KG1 (cell line): ENCODE data around the gene LRRC2.
"Not testable (repeated sequence)": the region's sequence is repeated elsewhere in the genome, so short reads cannot be mapped to it uniquely, and the experiment has no call there.

Experiments used
- DNase-seq: peaks from one replicate; lab custom pipeline; 2025; lab: John Stamatoyannopoulos, UW

LRRC2 gene, protein sequence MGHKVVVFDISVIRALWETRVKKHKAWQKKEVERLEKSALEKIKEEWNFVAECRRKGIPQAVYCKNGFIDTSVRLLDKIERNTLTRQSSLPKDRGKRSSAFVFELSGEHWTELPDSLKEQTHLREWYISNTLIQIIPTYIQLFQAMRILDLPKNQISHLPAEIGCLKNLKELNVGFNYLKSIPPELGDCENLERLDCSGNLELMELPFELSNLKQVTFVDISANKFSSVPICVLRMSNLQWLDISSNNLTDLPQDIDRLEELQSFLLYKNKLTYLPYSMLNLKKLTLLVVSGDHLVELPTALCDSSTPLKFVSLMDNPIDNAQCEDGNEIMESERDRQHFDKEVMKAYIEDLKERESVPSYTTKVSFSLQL

DNA sequence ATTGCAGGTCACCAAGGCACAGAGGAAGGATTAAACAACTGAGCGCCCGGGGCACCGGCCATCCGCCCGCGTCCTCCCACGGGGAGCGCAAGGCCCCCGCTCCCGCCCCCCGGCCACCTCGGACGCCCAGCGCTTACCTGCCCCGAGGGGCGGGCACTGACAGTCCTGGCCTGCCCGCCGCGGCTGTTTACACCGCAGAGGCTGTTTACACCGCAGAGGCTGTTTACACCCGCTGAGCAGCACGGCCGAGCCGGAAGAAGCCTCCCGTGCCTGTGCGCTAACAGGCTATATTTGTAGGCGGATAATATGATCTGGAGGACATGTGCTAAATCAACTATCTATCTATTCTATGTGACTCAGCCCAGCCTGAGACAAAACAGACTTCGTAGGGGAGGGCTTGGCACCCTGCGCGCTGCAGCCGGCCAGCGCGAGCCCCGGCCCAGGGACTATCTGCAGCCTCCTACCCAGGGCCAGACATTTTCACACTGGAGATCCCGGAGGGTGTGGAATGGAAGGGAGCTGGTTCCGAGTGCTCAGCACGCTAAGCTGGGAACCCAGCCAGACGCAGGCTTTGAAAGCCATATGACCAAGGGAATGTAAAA is at the start of gene LRRC2:
Gene LRRC2 (minus strand): TSS at position 263 of the 602 bp plus-strand sequence. CDS start 14,711 bp downstream, outside the sequence.
- no peak for DNase-seq

DNA sequence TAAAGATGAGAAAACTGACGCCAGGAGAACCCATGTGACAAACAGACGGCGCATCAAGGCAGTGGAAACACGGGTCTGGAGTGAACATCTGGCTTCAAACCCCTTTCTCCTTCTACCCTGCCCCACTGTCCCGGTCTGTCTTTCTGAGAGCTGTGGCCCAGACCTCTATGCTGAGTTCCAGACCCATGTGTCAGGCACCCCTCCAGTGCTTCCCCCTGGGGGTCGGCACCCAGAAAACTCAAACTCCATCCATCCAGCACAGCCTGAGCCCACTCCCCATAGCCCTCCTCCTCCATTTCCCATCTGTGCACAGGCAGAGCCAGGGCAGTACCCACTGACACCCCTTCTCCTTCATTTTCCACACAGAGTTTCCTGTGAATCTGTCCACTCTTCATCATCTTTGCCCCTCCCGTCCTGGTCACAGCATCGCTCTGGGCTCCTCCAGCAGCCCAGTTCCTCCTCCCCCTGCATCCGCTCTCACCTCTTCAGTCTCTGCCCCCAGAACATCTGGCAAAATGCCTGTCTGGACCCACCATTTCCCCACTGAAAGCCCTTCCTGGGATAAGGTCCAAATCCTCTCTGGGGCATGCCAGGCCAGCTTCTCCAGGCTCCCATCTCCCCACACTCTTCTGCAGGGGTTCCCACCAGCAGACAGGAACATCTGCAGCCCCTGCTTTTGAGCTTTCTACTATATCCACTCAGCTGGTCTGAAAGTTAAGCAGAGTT is 49.1 kb upstream of the LRRC2 start:
- DNase-seq, result no peak

DNA sequence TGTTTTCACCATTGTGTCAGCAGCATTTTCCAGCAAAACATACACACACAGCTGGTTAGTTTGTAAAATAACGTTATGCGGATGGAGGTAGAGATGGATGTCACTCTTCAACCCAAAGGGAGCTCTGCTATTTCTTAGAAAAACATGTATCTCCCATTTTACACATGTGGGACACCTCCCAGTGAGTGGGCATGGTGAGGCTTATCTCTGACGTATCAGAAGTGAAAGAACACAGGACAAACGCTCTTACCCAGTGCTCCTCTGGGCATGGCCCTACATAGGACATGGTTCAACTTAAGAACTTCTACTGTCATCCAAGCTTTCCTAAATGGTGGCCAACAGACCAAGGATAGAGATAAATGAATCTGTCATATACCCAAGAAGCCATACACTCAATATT is 48.3 kb upstream of the LRRC2 start:
- DNase-seq, result no peak

DNA sequence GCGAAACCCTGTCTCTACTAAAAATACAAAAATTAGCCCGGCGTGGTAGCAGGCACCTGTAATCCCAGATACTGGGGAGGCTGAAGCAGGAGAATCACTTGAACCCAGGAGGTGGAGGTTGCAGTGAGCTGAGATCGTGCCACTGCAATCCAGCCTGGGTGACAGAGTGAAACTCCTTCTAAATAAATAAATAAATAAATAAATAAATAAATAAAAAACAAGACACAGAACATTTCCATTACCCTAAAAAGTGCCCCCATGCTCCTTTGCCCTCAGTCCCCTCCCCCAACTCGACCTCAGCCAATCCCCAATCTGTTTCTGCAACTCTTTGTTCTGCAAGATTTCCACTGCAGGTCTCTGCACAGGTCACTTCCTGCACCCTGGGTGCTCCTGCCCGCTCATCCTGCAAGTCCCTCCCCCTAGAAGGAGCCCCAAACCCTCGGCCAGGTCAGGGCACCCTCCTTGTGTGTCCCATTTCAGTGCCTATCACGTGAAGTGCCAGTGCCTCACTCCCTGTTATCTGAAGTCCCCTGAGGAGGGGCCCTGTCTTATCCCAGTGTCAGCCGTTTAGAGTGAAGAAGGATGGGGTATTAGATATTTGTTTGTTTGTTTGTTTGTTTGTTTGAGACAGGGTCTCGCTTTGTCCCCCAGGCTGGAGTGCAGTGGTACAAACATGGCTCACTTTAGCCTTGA is 47.4 kb upstream of the LRRC2 start:
- DNase-seq, result no peak

DNA sequence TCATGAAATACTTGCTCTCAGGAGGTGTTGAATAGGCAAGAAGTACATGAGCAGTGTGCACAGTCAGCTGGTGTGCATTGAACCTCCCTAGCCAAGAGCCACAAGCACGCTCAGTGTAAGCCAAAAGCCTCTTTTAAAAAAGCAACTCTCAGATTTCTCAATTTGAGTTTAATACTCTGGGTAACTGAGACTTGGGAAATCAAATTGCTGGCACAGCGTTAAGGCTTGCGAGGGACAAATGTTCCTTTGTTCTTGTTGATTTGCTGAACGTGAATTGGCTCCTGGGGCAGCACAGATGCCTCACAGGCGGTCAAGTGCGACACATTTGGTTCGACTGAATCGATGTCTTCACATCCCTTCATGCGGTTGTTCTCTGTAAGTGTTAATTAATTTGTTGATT is 46.2 kb upstream of the LRRC2 start, which contains the start of gene FAM240A:
Gene FAM240A (plus strand): TSS at position 202 of the 400 bp plus-strand sequence. CDS start 159 bp downstream, at position 361.
- DNase-seq, result no peak

DNA sequence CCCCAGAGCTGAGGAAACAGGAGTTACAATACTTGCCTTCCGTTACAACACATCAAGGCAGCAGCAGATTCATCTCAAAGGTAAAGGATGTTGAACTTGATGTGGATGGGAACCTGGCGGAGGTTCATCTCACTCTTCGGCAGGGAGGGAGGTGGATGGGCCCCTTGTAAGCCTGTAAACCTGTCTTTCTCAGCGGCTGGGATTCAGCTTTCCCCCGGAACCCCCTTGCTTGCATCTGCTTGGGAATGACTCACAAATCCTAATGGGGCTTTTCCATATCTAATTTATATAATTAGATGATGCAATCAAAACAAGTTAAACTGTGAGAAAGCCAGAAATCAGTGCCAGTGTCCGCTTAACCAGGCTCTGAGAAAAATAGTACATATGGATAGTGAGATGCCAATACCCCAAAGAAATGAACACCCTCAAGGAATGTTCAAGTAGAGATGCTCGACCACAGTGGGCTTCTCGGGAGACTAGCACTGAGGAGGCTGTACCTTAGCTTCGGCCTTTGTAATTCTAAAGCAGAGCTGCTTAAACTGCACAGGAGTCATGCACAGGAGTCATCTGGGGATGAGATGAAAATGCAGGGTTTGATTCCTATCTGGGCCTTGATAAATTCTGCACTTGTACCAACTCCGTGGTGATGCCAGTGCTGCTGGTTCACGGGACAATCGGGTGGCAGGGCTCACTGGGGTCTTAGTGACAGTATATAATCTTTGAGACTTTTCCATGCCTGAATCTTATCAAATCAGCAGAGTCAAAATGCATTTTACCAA is 44.0 kb upstream of the LRRC2 start:
- DNase-seq, result no peak

DNA sequence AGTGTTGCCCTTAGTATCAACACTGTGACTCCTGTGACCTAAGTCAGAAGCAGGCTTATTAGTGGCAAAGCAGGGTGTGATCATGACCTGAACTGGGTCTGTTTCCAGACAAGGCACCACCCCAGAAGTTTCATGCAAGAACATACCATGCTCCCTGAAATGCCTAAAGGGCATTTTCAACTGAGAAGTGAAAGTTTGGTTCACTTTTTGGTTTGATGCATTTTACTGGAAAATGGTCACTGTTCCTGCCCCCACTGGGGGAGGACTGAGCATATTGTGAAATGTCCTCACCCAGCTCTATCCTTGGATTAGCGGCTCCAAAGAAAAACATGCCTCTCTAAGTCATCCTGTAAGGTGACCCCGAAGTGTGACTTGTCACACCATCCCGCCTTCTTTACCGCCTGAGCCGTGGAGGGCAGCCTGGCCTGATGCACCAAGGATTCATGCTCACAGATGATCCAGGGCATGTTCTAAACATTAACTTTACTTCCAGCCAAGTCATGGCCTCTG is 43.2 kb upstream of the LRRC2 start:
- no peak for DNase-seq

DNA sequence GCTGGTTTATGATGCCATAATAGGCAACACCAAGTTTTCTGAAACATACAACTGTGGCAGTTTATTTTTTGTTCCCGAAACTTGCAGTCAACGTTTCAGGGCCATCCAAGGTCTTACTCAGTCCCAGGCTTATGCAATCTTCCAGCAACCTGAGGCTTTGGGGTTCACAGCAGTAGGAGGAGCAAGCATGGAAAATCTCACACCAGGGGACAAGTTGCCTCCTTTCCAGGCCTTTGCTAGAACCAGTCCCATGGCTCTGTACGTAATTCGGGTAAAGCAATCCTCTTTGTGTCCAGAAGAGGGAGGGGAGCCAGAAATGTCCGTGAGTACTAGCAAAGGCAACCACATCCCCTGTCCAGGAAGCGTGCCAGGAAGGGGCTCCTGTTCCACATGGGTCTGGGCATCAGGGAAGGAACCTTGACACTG is 41.5 kb upstream of the LRRC2 start:
- DNase-seq, result no peak

DNA sequence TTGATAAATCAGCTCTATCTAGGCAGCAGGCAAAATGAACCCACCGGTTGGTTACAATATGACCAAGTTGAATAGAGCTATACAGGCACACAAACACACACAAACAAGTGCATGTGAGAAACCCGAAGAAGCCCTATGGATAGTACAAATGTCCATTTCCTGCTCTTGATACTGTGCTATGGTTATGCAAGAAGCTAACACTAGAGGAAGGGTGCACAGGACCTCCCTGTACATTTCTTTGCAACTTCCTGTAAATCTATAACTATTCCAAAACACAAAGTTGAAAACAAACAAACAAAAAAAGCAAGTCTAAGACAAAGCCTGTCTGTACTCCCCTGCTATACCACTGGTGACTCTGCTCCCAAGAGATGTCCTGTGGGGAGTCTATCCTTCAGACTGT is 38.0 kb upstream of the LRRC2 start:
- DNase-seq, result no peak

DNA sequence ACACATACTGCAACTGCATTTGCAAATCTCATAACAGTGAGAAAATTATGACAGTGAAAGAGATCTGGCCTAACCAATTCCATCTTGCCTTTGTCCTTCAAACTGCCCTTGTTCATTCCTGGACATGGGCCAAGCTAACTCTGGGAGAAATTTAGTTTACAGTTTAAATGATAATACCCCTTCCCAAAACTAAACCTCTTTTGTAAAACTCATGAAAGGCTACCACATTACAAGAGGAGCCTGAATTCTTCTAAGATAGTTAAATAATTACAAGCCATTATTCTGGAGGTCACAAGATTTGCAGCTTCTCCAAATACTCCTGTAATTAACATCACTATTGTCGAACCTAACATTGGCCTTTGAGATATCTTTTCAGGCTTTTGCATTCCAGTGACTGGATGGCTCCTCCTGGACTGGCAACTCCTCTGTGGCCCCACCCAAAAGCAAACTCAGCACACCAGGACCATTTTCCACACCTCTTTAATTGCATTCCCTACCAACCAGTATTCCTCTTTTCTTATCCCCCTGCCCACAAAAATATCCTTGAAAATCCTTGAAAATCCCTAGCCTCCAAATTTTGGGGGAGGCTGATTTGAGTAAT is 37.4 kb upstream of the LRRC2 start:
- DNase-seq, result no peak

DNA sequence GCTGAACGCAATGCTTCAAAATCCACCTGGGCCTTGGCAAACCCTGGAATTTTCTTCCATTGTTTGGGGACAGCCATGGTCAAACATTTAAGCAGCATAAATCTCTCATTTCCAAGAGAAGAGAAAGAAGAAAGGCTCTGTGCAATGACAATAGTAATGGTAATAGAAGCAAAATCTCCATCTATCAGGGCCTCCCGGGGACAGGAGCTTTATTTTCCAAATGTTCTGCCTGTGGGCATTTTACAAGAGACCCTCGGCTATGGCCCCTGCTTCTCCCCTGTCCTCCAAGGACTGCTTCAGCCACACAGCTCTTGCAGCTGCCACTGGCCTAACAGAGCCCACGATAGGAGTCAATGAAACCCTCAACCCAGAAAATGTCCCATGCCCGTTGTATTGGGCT is 33.5 kb upstream of the LRRC2 start:
- DNase-seq, result no peak

DNA sequence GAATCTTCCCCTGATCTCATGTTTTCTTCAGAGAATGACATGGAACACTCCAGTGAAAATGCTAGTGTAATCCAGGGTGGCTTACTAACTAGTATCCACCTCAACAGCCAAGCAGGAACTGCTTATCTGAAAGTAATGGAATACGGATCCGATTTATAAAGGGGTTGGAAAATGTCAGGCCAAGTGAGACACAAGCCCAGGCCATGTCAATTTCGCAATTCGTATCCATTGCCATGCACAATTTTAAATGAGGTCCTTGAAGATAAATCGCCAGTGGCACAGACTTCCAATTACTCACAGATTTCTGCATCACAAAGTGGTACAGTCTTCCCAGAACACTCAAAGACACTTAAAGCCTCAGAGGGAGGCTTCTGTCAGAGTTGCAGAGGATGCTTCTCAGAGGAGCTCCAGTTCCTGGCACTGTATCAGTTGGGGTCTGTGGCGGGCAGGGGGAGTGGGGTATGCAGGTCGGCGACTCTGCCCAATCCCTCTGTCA is 29.8 kb upstream of the LRRC2 start:
- no peak for DNase-seq

DNA sequence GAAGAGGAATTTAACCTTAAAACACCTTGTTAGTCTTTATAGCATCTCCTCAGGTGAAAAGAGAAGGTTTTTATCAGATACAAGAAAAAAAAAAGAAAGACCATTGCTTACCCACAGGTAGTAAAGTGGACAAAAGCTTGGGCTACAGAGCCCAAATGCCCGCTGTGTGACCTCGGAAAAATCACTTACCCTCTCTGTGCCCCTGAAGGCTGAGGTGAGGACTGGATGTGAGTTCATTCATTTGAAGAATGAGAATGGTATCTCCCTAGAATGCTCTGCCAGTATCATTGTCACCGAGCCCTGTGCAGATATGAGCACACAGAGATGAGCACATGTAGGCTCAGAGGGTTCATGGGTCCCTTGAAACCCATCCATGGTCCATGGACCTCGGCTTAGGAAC is 28.6 kb upstream of the LRRC2 start:
- DNase-seq, result no peak

DNA sequence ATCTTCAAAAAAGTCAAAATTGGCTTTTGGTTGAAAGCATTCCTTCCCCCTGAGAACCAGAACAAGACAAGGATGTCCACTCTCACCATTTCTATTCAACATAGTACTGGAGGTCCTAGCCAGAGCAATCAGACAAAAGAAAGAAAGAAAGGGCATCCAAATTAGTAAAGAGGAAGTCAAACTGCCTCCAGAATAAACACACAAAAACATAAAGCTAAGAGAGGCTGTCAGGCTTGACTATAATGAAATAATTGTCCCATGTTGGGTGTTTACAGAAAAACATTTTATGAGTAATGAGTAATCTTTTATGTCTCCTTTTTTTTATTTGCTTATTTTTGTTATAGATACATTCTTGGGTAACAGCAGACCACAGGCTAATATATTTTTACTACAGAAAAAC is 27.9 kb upstream of the LRRC2 start:
- no peak for DNase-seq

DNA sequence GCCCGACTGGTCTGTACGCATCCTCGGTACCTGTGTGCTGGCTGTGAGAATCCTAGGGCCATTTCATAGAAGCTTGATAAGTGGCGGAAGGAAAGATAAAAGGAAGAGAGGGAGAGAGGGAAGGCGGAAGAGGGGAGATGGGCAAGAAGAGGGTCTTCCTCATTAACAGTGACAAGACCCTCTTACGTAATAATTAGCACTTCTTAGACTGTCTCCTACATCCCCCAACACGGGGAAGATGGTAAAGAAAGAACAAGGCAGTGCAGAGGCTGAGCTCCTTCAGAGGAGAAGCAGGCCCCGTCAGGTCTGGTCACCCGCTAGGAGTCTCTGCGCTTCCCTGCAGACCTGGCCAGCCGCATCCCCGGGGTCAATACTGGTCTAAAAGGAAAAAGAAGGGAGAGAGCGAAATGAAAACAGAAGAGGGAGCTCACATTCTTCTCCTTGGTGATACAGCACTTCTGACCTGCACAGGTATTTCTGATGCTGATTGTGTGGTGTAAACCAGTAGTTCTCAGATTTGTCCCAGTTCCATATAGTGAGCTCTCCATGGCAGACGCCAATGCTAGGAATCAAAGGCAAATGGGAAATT is 27.3 kb upstream of the LRRC2 start:
- no peak for DNase-seq

DNA sequence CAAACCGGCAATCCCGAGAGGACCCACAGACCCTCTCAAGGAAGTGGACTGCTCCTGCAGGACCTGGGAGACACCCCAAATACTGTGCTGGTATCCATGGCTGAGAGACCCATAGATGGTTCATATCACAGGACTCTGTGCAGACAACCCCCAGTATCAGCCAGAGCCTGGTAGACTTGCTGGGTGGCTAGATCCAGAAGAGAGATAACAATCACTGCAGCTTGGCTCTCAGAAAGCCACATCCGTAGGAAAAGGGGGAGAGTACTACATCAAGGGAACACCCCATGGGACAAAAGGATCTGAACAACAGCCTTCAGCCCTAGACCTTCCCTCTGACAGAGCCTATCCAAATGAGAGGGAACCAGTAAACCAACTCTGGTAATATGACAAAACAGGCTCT is 21.2 kb upstream of the LRRC2 start:
- DNase-seq, result not testable (repeated sequence)

DNA sequence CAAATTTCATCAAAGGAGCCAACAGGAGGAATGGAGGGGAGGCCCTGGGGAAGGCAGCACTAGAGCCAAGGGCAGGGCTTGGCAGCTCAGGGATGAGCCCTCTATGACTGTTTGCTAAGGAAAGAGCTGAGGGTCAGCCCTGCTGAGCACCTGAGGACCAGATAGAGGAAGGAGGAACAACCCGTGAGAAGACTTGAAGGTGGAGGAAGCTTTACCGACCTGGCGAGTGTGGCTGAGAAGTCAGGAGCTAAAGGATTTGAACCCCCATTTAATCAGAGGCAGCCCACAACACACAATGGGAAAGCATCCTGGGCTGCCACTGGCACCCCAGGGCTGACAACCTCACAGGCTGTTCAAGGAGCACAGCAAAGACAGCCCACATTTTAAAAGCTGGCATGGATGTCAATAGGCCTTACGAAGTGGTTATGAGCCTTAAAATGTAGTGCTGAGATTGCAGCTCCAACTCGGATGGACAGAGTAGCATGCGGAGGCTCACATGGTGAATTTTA is 20.7 kb upstream of the LRRC2 start:
- no peak for DNase-seq

DNA sequence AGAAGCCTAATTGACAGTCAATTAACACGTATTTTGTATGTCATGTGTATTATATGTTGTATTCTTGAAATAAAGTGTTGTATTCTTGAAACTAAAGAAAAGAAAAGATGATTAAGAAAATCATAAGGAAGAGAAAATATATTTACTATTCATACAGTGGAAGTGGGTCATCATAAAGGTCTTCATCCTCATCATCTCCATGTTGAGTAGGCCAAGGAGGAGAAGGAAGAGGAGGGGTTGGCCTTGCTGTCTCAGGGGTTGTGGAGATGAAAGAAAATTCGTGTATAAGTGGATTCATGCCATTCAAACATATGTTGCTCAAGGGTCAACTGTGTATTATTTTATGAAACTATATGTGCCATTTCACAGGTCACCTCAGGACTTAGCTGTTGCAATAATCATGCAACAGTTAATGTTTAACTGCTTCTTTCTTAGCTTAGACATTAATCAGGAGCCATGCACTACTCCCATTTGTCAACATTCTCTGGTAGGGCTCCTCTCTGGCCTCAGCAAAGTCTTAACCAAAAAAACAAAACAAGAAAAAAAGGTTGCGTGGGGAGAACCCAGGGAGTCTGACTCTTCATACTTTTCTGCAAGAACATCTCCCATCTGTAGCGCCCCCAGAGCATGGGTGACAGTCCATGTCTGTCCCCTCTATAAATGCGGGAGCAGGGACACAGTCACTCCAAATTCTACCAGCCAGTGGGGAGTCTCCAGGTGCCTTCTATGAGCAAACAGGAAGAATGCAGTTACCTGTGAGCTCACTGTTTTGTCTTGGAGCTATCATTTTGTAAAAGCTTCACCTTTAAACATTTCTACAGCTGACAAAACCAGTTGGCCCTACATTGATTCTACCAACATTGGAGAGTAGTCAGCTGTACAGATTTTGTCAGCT is 19.9 kb upstream of the LRRC2 start:
- DNase-seq, result no peak
